GM10248 (cell line): ENCODE results near the gene RTL5.

Experiments
- CTCF ChIA-PET: fragments of 300-600 bp; sonication (Branson Sonifier 250); formaldehyde crosslinking; extraction: SDS; loops from one replicate; lab custom pipeline; 2021; ENCODE audit warnings: antibody characterized with exemption; lab: Yijun Ruan, JAX
- POLR2A ChIA-PET: fragments of 350-650 bp; sonication (Branson Sonifier 250); formaldehyde crosslinking; extraction: SDS; loops from one replicate; lab custom pipeline; 2020; ENCODE audit warnings: antibody characterized with exemption; lab: Yijun Ruan, JAX
- DNase-seq: peaks from one replicate; pipeline ENCODE4 v3.0.0; 2012; ENCODE audit errors: extremely low spot score
- TF ChIP-seq, protein P1 (sequence below): IDR thresholded peaks from 2 replicates; pipeline ENCODE4 v1.5.1; 2012; ENCODE audit warnings: mild to moderate bottlenecking, low read depth; ENCODE audit errors: extremely low read depth, missing control alignments, control extremely low read depth

The RTL5 gene

GRCh38 chrX:72078411-72078810 is 53.3 kb downstream of the RTL5 start:
- DNase-seq: no peak
- POLR2A ChIA-PET: no interaction called here
- TF ChIP-seq, protein P1, sequence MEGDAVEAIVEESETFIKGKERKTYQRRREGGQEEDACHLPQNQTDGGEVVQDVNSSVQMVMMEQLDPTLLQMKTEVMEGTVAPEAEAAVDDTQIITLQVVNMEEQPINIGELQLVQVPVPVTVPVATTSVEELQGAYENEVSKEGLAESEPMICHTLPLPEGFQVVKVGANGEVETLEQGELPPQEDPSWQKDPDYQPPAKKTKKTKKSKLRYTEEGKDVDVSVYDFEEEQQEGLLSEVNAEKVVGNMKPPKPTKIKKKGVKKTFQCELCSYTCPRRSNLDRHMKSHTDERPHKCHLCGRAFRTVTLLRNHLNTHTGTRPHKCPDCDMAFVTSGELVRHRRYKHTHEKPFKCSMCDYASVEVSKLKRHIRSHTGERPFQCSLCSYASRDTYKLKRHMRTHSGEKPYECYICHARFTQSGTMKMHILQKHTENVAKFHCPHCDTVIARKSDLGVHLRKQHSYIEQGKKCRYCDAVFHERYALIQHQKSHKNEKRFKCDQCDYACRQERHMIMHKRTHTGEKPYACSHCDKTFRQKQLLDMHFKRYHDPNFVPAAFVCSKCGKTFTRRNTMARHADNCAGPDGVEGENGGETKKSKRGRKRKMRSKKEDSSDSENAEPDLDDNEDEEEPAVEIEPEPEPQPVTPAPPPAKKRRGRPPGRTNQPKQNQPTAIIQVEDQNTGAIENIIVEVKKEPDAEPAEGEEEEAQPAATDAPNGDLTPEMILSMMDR: no peak
- CTCF ChIA-PET: no interaction called here
